HG03175 (cell line): ENCODE measurements around the gene DNAH3.

Source experiments
- ATAC-seq: cut with Tn5 transposase; IDR thresholded peaks from one replicate; pipeline ENCODE4 v1.9.1; 2021; ENCODE audit warnings: mild to moderate bottlenecking, moderate library complexity; ENCODE audit not compliant: unreplicated experiment

DNAH3 gene

DNA sequence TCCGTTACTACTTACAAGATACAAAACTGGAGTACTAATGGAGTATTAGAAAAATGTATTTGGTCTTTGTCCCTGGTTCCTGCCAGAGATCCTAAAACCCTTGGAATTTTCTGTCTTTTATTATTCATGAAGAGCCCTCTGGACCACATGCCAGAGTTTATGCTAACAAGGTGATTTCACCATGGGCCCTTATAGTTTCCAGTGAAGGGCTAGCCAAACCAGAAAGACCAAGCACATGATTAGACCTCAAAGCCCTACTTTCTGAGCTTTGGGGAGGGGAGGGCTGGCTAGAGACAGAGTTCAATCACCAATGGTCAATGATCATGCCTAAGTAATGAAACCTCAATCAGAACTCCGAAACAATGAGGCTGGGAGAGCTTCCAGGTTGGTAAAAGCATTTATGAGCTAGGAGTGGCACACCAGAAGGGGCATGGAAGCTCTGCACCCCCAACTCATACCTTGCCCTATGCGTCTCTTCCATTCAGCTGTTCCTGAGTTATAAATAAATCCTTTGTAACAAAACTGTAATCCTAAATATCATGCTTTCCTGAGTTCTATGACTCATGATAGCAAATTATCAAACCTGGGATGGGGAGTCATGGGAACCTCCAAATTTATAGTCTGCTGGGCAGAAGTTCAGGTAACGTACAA, 260.9 kb downstream of the DNAH3 start:
- ATAC-seq, result no peak

- no peak for ATAC-seq
These were observed 263.4 kb downstream of the DNAH3 start for GRCh38 chr16:20887207-20887606.

- ATAC-seq, result no peak
These were observed 264.3 kb downstream of the DNAH3 start for GRCh38 chr16:20886320-20886719.

DNA sequence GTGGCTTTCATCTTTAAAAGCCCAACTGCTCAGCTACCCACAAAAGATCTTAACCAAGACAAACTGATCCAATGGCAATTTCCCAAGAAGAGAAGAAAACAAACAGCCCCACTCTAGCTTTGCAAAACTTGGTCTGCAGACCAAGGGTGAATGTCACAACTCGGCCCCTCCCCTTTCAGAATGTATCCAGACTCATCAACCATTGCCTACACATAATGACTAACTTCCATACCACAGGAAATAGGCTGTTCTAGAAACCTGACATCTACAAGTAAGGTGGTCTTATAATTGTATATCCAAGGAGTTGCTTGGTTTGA, 266.4 kb downstream of the DNAH3 start:
- ATAC-seq, result no peak

DNA sequence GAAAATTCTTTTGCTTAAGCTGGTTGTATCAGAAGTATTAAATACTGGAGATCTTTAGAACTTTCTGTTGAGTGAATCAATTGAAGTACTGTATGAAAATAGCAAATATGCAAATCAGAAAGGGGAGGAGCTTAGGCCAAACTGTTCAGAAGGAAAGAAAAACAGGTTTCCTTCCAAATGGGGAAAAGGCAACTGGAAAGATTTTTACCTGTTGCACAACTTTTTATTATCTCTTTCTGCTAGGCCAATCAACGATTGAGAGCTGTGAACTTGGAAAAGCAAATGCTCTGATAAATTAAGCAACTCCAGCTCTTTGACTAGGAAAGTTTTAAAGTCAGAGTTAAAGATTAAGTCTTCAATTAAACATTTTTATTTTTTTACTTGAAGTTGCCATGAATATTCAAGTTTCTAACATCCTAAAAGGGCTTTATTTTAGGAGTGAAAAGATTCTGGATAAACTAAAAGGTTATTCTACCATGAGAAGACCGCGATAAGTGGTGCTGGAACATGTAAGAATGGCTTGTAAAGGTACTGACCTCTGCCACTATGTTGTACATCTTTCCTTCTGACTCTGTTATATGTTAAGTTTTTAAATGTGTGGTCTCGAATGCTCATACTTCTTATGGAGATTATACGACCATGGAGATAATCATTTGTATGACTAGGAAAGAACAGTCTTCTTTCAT, 266.9 kb downstream of the DNAH3 start:
- no peak for ATAC-seq
